HEK293 (cell line): ENCODE data around the gene MPZL3.

Experiments used
- CTCF ChIA-PET: fragments of 350-600 bp; formaldehyde crosslinking; extraction: SDS; loops from one replicate; lab custom pipeline; 2021; ENCODE audit warnings: antibody characterized with exemption; lab: Yijun Ruan, JAX
- POLR2A ChIA-PET: fragments of 300-600 bp; formaldehyde crosslinking; extraction: SDS; loops from one replicate; lab custom pipeline; 2020; ENCODE audit warnings: antibody characterized with exemption, inconsistent platforms; lab: Yijun Ruan, JAX
- H3K27ac ChIP-seq: fragments of 200-500 bp; sonication (Bioruptor generic); 2 replicates; pipeline ENCODE4 v1.5.1; 2014; ENCODE audit warnings: low read depth, low read length, control low read depth, inconsistent platforms; ENCODE audit errors: extremely low read depth
- H3K36me3 ChIP-seq, 2 experiments: fragments of 200-500 bp in 1 of 2; sonication (Bioruptor generic) in 1 of 2; 1 replicate in 1 of 2; 2 replicates in 1 of 2; pipeline ENCODE4 v1.5.1; 2014 to 2017; ENCODE audit warnings: inconsistent platforms in 2 of 2, low read length in 2 of 2; ENCODE audit not compliant: control insufficient read depth in 2 of 2, insufficient read depth in 1 of 2
- H3K4me1 ChIP-seq: fragments of 200-500 bp; sonication (Bioruptor generic); 2 replicates; pipeline ENCODE4 v1.5.1; 2014; ENCODE audit warnings: mild to moderate bottlenecking, low read length, inconsistent platforms; ENCODE audit not compliant: control insufficient read depth, insufficient read depth
- H3K4me3 ChIP-seq: 2 replicates; pipeline ENCODE4 v1.5.1; 2011; ENCODE audit warnings: low read depth, mild to moderate bottlenecking, control low read depth, low read length, moderate library complexity
- H3K9me3 ChIP-seq: fragments of 200-500 bp; sonication (Bioruptor generic); 2 replicates; pipeline ENCODE4 v1.5.1; 2014; ENCODE audit warnings: low read depth, low read length, inconsistent platforms; ENCODE audit not compliant: control insufficient read depth, insufficient read depth
- BCL11B ChIP-seq: fragments of 450-650 bp; formaldehyde crosslinking; IDR thresholded peaks from 2 replicates; pipeline ENCODE4 v1.5.1; 2016; ENCODE audit warnings: low read depth, missing biosample characterization, missing genetic modification characterization
- KLF8 ChIP-seq: fragments of 450-650 bp; formaldehyde crosslinking; IDR thresholded peaks from 2 replicates; pipeline ENCODE4 v1.5.1; 2016; ENCODE audit warnings: missing biosample characterization, missing genetic modification characterization
- KLF9 ChIP-seq: fragments of 450-650 bp; formaldehyde crosslinking; IDR thresholded peaks from 2 replicates; pipeline ENCODE4 v1.5.1; 2016; ENCODE audit warnings: missing biosample characterization, missing genetic modification characterization, low read depth
- MEIS1 ChIP-seq: sonication (generic); formaldehyde crosslinking; IDR thresholded peaks from 2 replicates; pipeline ENCODE4 v1.8.1; 2022; ENCODE audit warnings: missing genetic modification reagents, mild to moderate bottlenecking, borderline replicate concordance
- ZBTB20 ChIP-seq: fragments of 450-650 bp; formaldehyde crosslinking; IDR thresholded peaks from 2 replicates; pipeline ENCODE4 v1.5.1; 2016; ENCODE audit warnings: missing biosample characterization, missing genetic modification characterization
- ZBTB8A ChIP-seq: fragments of 450-650 bp; formaldehyde crosslinking; IDR thresholded peaks from 2 replicates; pipeline ENCODE4 v1.5.1; 2016; ENCODE audit warnings: missing biosample characterization, missing genetic modification characterization
- ZNF132 ChIP-seq: fragments of 450-650 bp; formaldehyde crosslinking; IDR thresholded peaks from 2 replicates; pipeline ENCODE4 v1.5.1; 2017; ENCODE audit warnings: missing biosample characterization, missing genetic modification characterization, borderline replicate concordance
- ZNF174 ChIP-seq: fragments of 450-650 bp; formaldehyde crosslinking; IDR thresholded peaks from 2 replicates; pipeline ENCODE4 v1.5.0; 2017; ENCODE audit warnings: missing biosample characterization, mild to moderate bottlenecking, missing genetic modification characterization
- ZNF211 ChIP-seq: fragments of 450-650 bp; formaldehyde crosslinking; IDR thresholded peaks from 2 replicates; pipeline ENCODE4 v1.5.1; 2016; ENCODE audit warnings: low read depth, missing biosample characterization, missing genetic modification characterization
- ZNF266 ChIP-seq: fragments of 450-650 bp; formaldehyde crosslinking; IDR thresholded peaks from 2 replicates; pipeline ENCODE4 v1.5.1; 2016; ENCODE audit warnings: missing biosample characterization, missing genetic modification characterization, low read depth
- ZNF311 ChIP-seq: fragments of 450-650 bp; formaldehyde crosslinking; IDR thresholded peaks from 2 replicates; pipeline ENCODE4 v1.5.1; 2017; ENCODE audit warnings: missing biosample characterization, missing genetic modification characterization, borderline replicate concordance
- ZNF335 ChIP-seq: fragments of 450-650 bp; formaldehyde crosslinking; conservative IDR thresholded peaks from 2 replicates; pipeline ENCODE4 v1.5.1; 2016; ENCODE audit warnings: missing biosample characterization, missing genetic modification characterization
- ZNF354C ChIP-seq: fragments of 450-650 bp; formaldehyde crosslinking; IDR thresholded peaks from 2 replicates; pipeline ENCODE4 v1.5.1; 2016; ENCODE audit warnings: missing biosample characterization, missing genetic modification characterization, low read depth, borderline replicate concordance
- ZNF362 ChIP-seq: fragments of 450-650 bp; formaldehyde crosslinking; IDR thresholded peaks from 2 replicates; pipeline ENCODE4 v1.5.1; 2016; ENCODE audit warnings: missing biosample characterization, missing genetic modification characterization
- ZNF37A ChIP-seq: fragments of 450-650 bp; IDR thresholded peaks from 2 replicates; pipeline ENCODE4 v1.5.1; 2018; ENCODE audit warnings: missing biosample characterization, missing genetic modification characterization
- ZNF426 ChIP-seq: fragments of 450-650 bp; formaldehyde crosslinking; IDR thresholded peaks from 2 replicates; pipeline ENCODE4 v1.5.1; 2017; ENCODE audit warnings: missing biosample characterization, missing genetic modification characterization, mild to moderate bottlenecking, inconsistent platforms, moderate library complexity
- ZNF488 ChIP-seq: fragments of 450-650 bp; formaldehyde crosslinking; IDR thresholded peaks from 2 replicates; pipeline ENCODE4 v1.5.1; 2016; ENCODE audit warnings: missing biosample characterization, missing genetic modification characterization
- ZNF510 ChIP-seq: fragments of 450-650 bp; formaldehyde crosslinking; IDR thresholded peaks from 2 replicates; pipeline ENCODE4 v1.5.1; 2018; ENCODE audit warnings: mild to moderate bottlenecking, missing genetic modification characterization, missing biosample characterization; ENCODE audit not compliant: insufficient replicate concordance
- ZNF514 ChIP-seq: fragments of 450-650 bp; formaldehyde crosslinking; IDR thresholded peaks from 2 replicates; pipeline ENCODE4 v1.5.1; 2016; ENCODE audit warnings: missing biosample characterization, missing genetic modification characterization
- ZNF518A ChIP-seq: fragments of 450-650 bp; formaldehyde crosslinking; conservative IDR thresholded peaks from 2 replicates; pipeline ENCODE4 v1.5.1; 2016; ENCODE audit warnings: low read depth, missing biosample characterization, missing genetic modification characterization
- ZNF561 ChIP-seq: fragments of 450-650 bp; IDR thresholded peaks from 2 replicates; pipeline ENCODE4 v1.5.1; 2018; ENCODE audit warnings: missing biosample characterization, missing genetic modification characterization, borderline replicate concordance
- ZNF571 ChIP-seq: fragments of 450-650 bp; formaldehyde crosslinking; IDR thresholded peaks from 2 replicates; pipeline ENCODE4 v1.5.0; 2017; ENCODE audit warnings: missing biosample characterization, missing genetic modification characterization
- ZNF677 ChIP-seq: fragments of 450-650 bp; IDR thresholded peaks from 2 replicates; pipeline ENCODE4 v1.5.0; 2018; ENCODE audit warnings: missing biosample characterization, mild to moderate bottlenecking, missing genetic modification characterization, moderate library complexity
- ZNF830 ChIP-seq: fragments of 450-650 bp; IDR thresholded peaks from 2 replicates; pipeline ENCODE4 v1.5.0; 2018; ENCODE audit warnings: missing biosample characterization, missing genetic modification characterization, low read depth, mild to moderate bottlenecking, moderate library complexity

MPZL3 gene

GRCh38 chr11:118223992-118224391 is 28.2 kb downstream of the MPZL3 start:
- Histone ChIP-seq H3K36me3 (no peaks in the 10 kb centered on the region), H3K4me3 (no peak overlapping the region)
- TF ChIP-seq ZNF132 (tag by site-specific recombination) (no peak), ZNF510 (tag by site-specific recombination) (no peak)
- TF ChIP-seq, all 188 proteins: peak for 0
- Histone ChIP-seq H3K4me1 (no peaks in the 10 kb centered on the region), H3K27ac (no peak overlapping the region), H3K9me3 (no peaks in the 10 kb centered on the region)
- ChIA-PET CTCF (no interaction called here), POLR2A (no interaction called here)

- Histone ChIP-seq H3K27ac (no peak overlapping the region), H3K4me1 (no peaks in the 10 kb centered on the region), H3K4me3 (no peak overlapping the region), H3K36me3 (no peaks in the 10 kb centered on the region), H3K9me3 (no peaks in the 10 kb centered on the region)
- TF ChIP-seq ZNF211 (tag by site-specific recombination) (no peak), ZNF510 (tag by site-specific recombination) (no peak), ZNF830 (tag by site-specific recombination) (no peak), ZNF426 (tag by site-specific recombination) (no peak), ZNF335 (tag by site-specific recombination) (no peak), ZNF174 (tag by site-specific recombination) (no peak), ZNF311 (tag by site-specific recombination) (no peak), ZNF354C (tag by site-specific recombination) (no peak), MEIS1 (CRISPR knock-in tag) (no peak), ZNF362 (tag by site-specific recombination) (no peak), ZBTB20 (no peak), ZNF37A (tag by site-specific recombination) (no peak), ZNF561 (tag by site-specific recombination) (no peak), KLF9 (tag by site-specific recombination) (no peak), ZNF677 (tag by site-specific recombination) (no peak), ZNF571 (no peak)
- ChIA-PET POLR2A (no interaction called here), CTCF (no interaction called here)
These were observed 28.6 kb downstream of the MPZL3 start for GRCh38 chr11:118223570-118223969.

DNA sequence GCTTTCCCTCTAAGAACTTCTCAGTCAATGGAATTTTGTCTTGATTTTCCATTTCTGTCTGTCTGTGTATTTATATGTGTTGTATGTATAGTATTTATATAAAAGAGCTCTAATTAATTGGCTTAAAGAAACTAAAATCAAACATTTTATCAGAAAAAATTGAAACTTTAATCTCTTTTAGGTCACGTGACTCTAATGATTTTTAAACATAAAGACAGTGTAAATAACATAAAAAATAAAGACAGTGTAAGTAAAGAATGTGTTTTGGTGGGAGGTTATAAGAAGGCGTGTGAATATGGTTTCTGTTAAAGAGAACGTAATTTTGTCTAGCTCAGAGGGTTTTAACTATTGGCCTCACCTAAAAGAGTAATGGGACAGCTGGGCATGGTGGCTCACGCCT is 29.7 kb downstream of the MPZL3 start:
- POLR2A ChIA-PET = no interaction called here
- no peaks in the 10 kb centered on the region for H3K9me3 ChIP-seq
- no peaks in the 10 kb centered on the region for H3K4me1 ChIP-seq
- CTCF ChIA-PET = interaction anchor here (0.6 to 2.5 kb wide), 3 partner anchors 11 to 34 kb away, joined by 3 to 15 read pairs (median 5); no protein-coding TSS in a partner anchor
- no peak for TF ChIP-seq BCL11B
- TF ChIP-seq ZNF488 (tag by site-specific recombination) = no peak
- TF ChIP-seq ZNF266 (tag by site-specific recombination) = no peak
- TF ChIP-seq ZNF518A (tag by site-specific recombination) = no peak
- no peak for TF ChIP-seq ZBTB8A
- no peak for TF ChIP-seq ZNF514 (tag by site-specific recombination)
- no peak for TF ChIP-seq KLF8 (tag by site-specific recombination)
- TF ChIP-seq, all 188 proteins: peak for 0
- Histone ChIP-seq H3K4me3 (no peak overlapping the region), H3K36me3 (no peaks in the 10 kb centered on the region), H3K27ac (no peak overlapping the region)
